H9 (cell line): Measurements from ENCODE around the gene LBHD2. TPM values are rescaled to one million over a fixed set of nuclear protein-coding genes. Genes with fewer than 3 reads are reported as not detected.

ENCODE experiments used
- DNase-seq: peaks from one replicate; pipeline ENCODE4 v3.0.0-alpha.2; 2017
- H2AFZ ChIP-seq: one replicate; pipeline ENCODE4 v1.6.1; 2013; ENCODE audit warnings: mild to moderate bottlenecking, low read length, control low read depth, moderate library complexity
- H2AK5ac ChIP-seq: 2 replicates; pipeline ENCODE4 v1.6.1; 2013; ENCODE audit warnings: low read length, control low read depth, mixed read lengths; ENCODE audit not compliant: insufficient read length
- H2BK120ac ChIP-seq: one replicate; pipeline ENCODE4 v1.6.1; 2013; ENCODE audit warnings: low read depth, mild to moderate bottlenecking, low read length, control low read depth, inconsistent platforms; ENCODE audit not compliant: poor library complexity, severe bottlenecking
- H2BK12ac ChIP-seq: 2 replicates; pipeline ENCODE4 v1.6.1; 2013; ENCODE audit warnings: low read length, control low read depth, mixed read lengths, low read depth; ENCODE audit not compliant: insufficient read length
- H2BK15ac ChIP-seq: 2 replicates; pipeline ENCODE4 v1.6.1; 2013; ENCODE audit warnings: low read depth, low read length, control low read depth
- H2BK20ac ChIP-seq: one replicate; pipeline ENCODE4 v1.6.1; 2013; ENCODE audit warnings: low read depth, mild to moderate bottlenecking, low read length, control low read depth, inconsistent platforms; ENCODE audit not compliant: poor library complexity, severe bottlenecking
- H2BK5ac ChIP-seq: 2 replicates; pipeline ENCODE4 v1.6.1; 2013; ENCODE audit warnings: low read length, control low read depth, mixed read lengths; ENCODE audit not compliant: insufficient read length
- H3K14ac ChIP-seq: 2 replicates; pipeline ENCODE4 v1.6.1; 2013; ENCODE audit warnings: low read length, control low read depth; ENCODE audit not compliant: insufficient read depth
- H3K18ac ChIP-seq: 2 replicates; pipeline ENCODE4 v1.6.1; 2013; ENCODE audit warnings: low read depth, mild to moderate bottlenecking, mixed read lengths, low read length, control low read depth; ENCODE audit not compliant: insufficient read length
- H3K23ac ChIP-seq: 2 replicates; pipeline ENCODE4 v1.6.1; 2013; ENCODE audit warnings: low read length, control low read depth, mixed read lengths, low read depth; ENCODE audit not compliant: insufficient read length
- H3K23me2 ChIP-seq: 2 replicates; pipeline ENCODE4 v1.6.1; 2013; ENCODE audit warnings: low read depth, mild to moderate bottlenecking, mixed read lengths, low read length, control low read depth; ENCODE audit not compliant: insufficient read length, poor library complexity, severe bottlenecking
- H3K27ac ChIP-seq: 2 replicates; pipeline ENCODE4 v1.5.1; 2013; ENCODE audit warnings: low read length, control low read depth, mixed read lengths, low read depth; ENCODE audit not compliant: insufficient read length
- H3K27me3 ChIP-seq: 2 replicates; pipeline ENCODE4 v1.6.1; 2013; ENCODE audit warnings: low read length, control low read depth, inconsistent platforms; ENCODE audit not compliant: insufficient read depth
- H3K4ac ChIP-seq: 2 replicates; pipeline ENCODE4 v1.6.1; 2013; ENCODE audit warnings: low read depth, mild to moderate bottlenecking, control low read depth, inconsistent platforms, low read length, moderate library complexity
- H3K4me1 ChIP-seq: 2 replicates; pipeline ENCODE4 v1.6.1; 2013; ENCODE audit warnings: low read length, control low read depth, inconsistent platforms; ENCODE audit not compliant: insufficient read depth
- H3K4me2 ChIP-seq: 2 replicates; pipeline ENCODE4 v1.6.1; 2013; ENCODE audit warnings: low read length, control low read depth, mixed read lengths; ENCODE audit not compliant: insufficient read length, insufficient read depth
- H3K56ac ChIP-seq: 2 replicates; pipeline ENCODE4 v1.6.1; 2013; ENCODE audit warnings: low read depth, mild to moderate bottlenecking, mixed read lengths, low read length, control low read depth; ENCODE audit not compliant: insufficient read length
- H3K79me1 ChIP-seq: 2 replicates; pipeline ENCODE4 v1.6.1; 2013; ENCODE audit warnings: low read depth, mild to moderate bottlenecking, moderate library complexity, low read length, control low read depth, inconsistent platforms; ENCODE audit not compliant: insufficient read depth, poor library complexity, severe bottlenecking
- H3K79me2 ChIP-seq: 2 replicates; pipeline ENCODE4 v1.6.1; 2013; ENCODE audit warnings: low read length, control low read depth, inconsistent platforms; ENCODE audit not compliant: insufficient read depth
- H3K9ac ChIP-seq: 2 replicates; pipeline ENCODE4 v1.6.1; 2013; ENCODE audit warnings: low read length, control low read depth, mixed read lengths; ENCODE audit not compliant: insufficient read length; ENCODE audit errors: extremely low read depth
- H3K9me3 ChIP-seq: one replicate; pipeline ENCODE4 v1.6.1; 2013; ENCODE audit warnings: low read depth, low read length, inconsistent platforms; ENCODE audit not compliant: control insufficient read depth
- H3T11ph ChIP-seq: one replicate; pipeline ENCODE4 v1.6.1; 2013; ENCODE audit warnings: mild to moderate bottlenecking, low read length, control low read depth, inconsistent platforms
- H4K20me1 ChIP-seq: one replicate; pipeline ENCODE4 v1.6.1; 2013; ENCODE audit not compliant: control insufficient read depth, insufficient read length, insufficient read depth
- H4K5ac ChIP-seq: 2 replicates; pipeline ENCODE4 v1.6.1; 2013; ENCODE audit warnings: low read depth, mild to moderate bottlenecking, mixed read lengths, low read length, control low read depth; ENCODE audit not compliant: insufficient read length
- H4K8ac ChIP-seq: replicated peaks from 2 replicates; pipeline ENCODE4 v1.6.1; 2013; ENCODE audit warnings: low read length, control low read depth, mixed read lengths, low read depth; ENCODE audit not compliant: insufficient read length
- H4K91ac ChIP-seq: 2 replicates; pipeline ENCODE4 v1.6.1; 2013; ENCODE audit warnings: low read depth, mild to moderate bottlenecking, moderate library complexity, mixed read lengths, low read length, control low read depth; ENCODE audit not compliant: insufficient read length
- H3K27ac Mint-ChIP-seq, 3 experiments: 2 replicates in 2 of 3; 3 replicates in 1 of 3; pipeline ENCODE4 v1.8.0; 2020 to 2021; ENCODE audit warnings: mixed read lengths in 3 of 3, mild to moderate bottlenecking in 1 of 3, moderate library complexity in 1 of 3
- H3K27me3 Mint-ChIP-seq: 2 replicates; pipeline ENCODE4 v1.8.0; 2021; ENCODE audit warnings: low read depth, mild to moderate bottlenecking, moderate library complexity, mixed read lengths
- H3K36me3 Mint-ChIP-seq, 3 experiments: 2 replicates in 2 of 3; 3 replicates in 1 of 3; pipeline ENCODE4 v1.8.0; 2020 to 2021; ENCODE audit warnings: low read depth in 3 of 3, mixed read lengths in 3 of 3; ENCODE audit not compliant: insufficient read depth in 1 of 3
- H3K4me1 Mint-ChIP-seq, 2 experiments: 2 replicates each; pipeline ENCODE4 v1.8.0; 2020; ENCODE audit warnings: mixed read lengths in 2 of 2
- H3K4me3 Mint-ChIP-seq, 2 experiments: 2 replicates in 1 of 2; 3 replicates in 1 of 2; pipeline ENCODE4 v1.8.0; 2020 to 2021; ENCODE audit warnings: mild to moderate bottlenecking in 2 of 2, mixed read lengths in 2 of 2, moderate library complexity in 1 of 2
- H3K9me3 Mint-ChIP-seq, 2 experiments: 2 replicates in 1 of 2; 3 replicates in 1 of 2; pipeline ENCODE4 v1.8.0; 2020; ENCODE audit warnings: mild to moderate bottlenecking in 2 of 2, mixed read lengths in 2 of 2, moderate library complexity in 1 of 2
- CTCF ChIP-seq: fragments of 200-600 bp; sonication (generic); conservative IDR thresholded peaks from 3 replicates; pipeline ENCODE4 v1.8.0; 2021; ENCODE audit warnings: antibody characterized with exemption, mild to moderate bottlenecking
- WGBS: extraction: QIAGEN DNeasy Blood & Tissue Kit; methylation state at CpG from one replicate; pipeline ENCODE4 v1.1.7; 2013; ENCODE audit warnings: missing lambda C conversion rate, low lambda C conversion rate, mixed read lengths; ENCODE audit not compliant: insufficient read length; ENCODE audit errors: extremely low coverage; 5-methylcytosine and 5-hydroxymethylcytosine counted together
- total RNA-seq: library from RNA; stranded (reverse); gene quantifications from 2 replicates; pipeline ENCODE4 v1.2.1, GENCODE V29; 2021

Gene LBHD2
- total RNA-seq, 1 experiment from 2014 or later: not detected

- Histone ChIP-seq H3K27me3 (no peaks in the 10 kb centered on the region), H3K56ac (no peak overlapping the region), H2AFZ (no peak overlapping the region), H3K4ac (no peak overlapping the region), H2BK15ac (no peak overlapping the region), H3K4me2 (peak overlapping the region; percentile 9), H3K79me1 (no peaks in the 10 kb centered on the region), H4K8ac (no peak overlapping the region), H3K9ac (no peak overlapping the region), H3T11ph (no peak overlapping the region), H3K23me2 (no peaks in the 10 kb centered on the region), H4K5ac (no peak overlapping the region), H2BK20ac (no peak overlapping the region), H3K79me2 (no peaks in the 10 kb centered on the region), H2BK12ac (no peak overlapping the region), H2BK120ac (no peak overlapping the region), H3K9me3 (no peaks in the 10 kb centered on the region), H3K14ac (no peak overlapping the region), H3K27ac (no peak overlapping the region), H4K20me1 (peaks cover 9% of the 10 kb centered on the region), H3K4me1 (peaks cover 3% of the 10 kb centered on the region; the same call in 1 of the 2 replicates), H4K91ac (no peak overlapping the region), H2AK5ac (no peak overlapping the region), H3K18ac (no peak overlapping the region), H2BK5ac (no peak overlapping the region), H3K23ac (no peak overlapping the region)
- no peak for DNase-seq
- peaks cover 0 to 5% (median 0%) of the 10 kb centered on the region in 3 experiments; a peak in 4 of 7 replicates for H3K36me3 Mint-ChIP-seq
- peaks cover 18 to 30% of the 10 kb centered on the region in 2 experiments for H3K4me1 Mint-ChIP-seq
- H3K4me3 Mint-ChIP-seq: peak overlapping the region; percentile 32 to 73
- no peaks in the 10 kb centered on the region for H3K9me3 Mint-ChIP-seq
- no peak for TF ChIP-seq CTCF
- WGBS: no CpG with 5 or more reads among the region's 22 CpGs
- no peak overlapping the region for H3K27ac Mint-ChIP-seq
- peaks cover 41% of the 10 kb centered on the region for H3K27me3 Mint-ChIP-seq
These were observed 42.3 kb downstream of the LBHD2 start for GRCh38 chr14:103126088-103126872.
